Astrocyte of the cerebellum (primary cell): ENCODE data around the gene KCND3.

ENCODE experiments used
- DNase-seq: peaks from one replicate; pipeline ENCODE4 v3.0.0-alpha.2; 2011; ENCODE audit warnings: low read depth
- H3K4me3 ChIP-seq: 2 replicates; pipeline ENCODE4 v1.5.1; 2011; ENCODE audit warnings: mild to moderate bottlenecking, low read depth, low read length, moderate library complexity
- in situ Hi-C: cut with HindIII; loops from 2 replicates; pipeline ENCODE4 v1.10.0; 2017; ENCODE audit warnings: low sequenced_read_pairs
- TF ChIP-seq, protein P1 (sequence below): IDR thresholded peaks from 2 replicates; pipeline ENCODE4 v1.5.1; 2012; ENCODE audit warnings: low read length, low read depth, moderate library complexity, mild to moderate bottlenecking; ENCODE audit errors: missing control alignments

The KCND3 gene

DNA sequence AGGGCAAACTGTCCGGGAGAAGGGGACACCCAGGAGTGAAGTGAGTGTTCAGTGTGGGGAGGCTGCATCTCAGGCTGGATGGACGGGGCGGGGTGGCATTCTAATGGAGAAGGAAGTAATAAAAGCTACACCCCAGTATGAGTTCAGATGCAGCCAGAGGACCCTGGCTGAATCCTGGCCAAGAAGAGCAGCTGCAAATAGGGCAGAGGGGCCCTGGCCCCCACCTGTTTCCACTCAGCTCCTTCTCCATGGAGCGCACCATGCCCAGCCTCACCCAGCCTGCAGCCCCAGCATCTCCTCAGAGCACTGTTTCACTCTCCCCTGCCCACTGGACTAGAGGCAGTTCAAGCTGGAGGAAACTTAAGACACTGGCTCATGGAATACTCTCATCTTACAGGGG lies 46.4 kb downstream of the KCND3 start:
- no peak for DNase-seq
- in situ Hi-C loops, result no loop called here
- no peak overlapping the region for H3K4me3 ChIP-seq
- TF ChIP-seq, protein P1, sequence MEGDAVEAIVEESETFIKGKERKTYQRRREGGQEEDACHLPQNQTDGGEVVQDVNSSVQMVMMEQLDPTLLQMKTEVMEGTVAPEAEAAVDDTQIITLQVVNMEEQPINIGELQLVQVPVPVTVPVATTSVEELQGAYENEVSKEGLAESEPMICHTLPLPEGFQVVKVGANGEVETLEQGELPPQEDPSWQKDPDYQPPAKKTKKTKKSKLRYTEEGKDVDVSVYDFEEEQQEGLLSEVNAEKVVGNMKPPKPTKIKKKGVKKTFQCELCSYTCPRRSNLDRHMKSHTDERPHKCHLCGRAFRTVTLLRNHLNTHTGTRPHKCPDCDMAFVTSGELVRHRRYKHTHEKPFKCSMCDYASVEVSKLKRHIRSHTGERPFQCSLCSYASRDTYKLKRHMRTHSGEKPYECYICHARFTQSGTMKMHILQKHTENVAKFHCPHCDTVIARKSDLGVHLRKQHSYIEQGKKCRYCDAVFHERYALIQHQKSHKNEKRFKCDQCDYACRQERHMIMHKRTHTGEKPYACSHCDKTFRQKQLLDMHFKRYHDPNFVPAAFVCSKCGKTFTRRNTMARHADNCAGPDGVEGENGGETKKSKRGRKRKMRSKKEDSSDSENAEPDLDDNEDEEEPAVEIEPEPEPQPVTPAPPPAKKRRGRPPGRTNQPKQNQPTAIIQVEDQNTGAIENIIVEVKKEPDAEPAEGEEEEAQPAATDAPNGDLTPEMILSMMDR, result no peak

DNA sequence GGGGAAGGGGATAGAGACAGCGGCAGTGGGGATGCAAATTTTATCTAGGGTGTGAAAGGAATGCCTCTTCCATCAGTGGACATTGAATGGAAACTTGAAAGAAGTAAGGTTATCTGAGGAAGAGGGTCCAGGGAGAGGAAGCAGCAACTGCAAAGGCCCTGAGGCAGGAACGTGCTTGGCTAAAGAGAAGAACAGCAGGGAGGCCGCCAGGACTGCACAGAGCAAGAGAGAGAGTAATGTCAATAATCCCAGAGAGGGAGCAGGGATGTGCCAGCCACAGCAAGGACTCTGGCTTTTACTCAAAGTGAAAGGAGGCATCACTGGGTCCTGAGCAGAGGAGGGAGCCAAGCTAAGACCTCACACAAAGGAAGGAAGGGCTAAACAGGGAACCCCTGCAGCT lies 50.9 kb downstream of the KCND3 start:
- no peak overlapping the region for H3K4me3 ChIP-seq
- TF ChIP-seq, protein P1, result no peak
- in situ Hi-C loops, result no loop called here
- DNase-seq, result no peak

DNA sequence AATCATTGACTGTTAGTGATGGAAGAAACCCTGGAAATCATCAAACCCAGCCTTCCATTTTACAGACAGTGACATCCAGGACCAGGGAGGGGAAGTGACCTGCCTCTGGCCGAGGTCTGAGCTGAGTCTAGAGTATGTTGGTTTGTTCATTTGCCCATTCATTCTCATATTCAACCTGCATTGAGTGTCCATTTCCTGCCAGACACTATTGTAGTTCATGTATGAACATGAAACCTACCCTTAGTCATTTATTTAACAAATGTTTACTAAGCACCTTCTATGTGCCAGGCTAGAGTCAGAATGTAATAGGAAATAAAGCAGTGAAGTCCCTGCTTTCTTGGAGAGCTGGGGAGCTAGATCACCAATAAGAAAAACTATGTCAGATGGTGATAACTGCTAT lies 51.3 kb downstream of the KCND3 start:
- no peak overlapping the region for H3K4me3 ChIP-seq
- no peak for DNase-seq
- in situ Hi-C loops, result no loop called here
- TF ChIP-seq, protein P1, result no peak

DNA sequence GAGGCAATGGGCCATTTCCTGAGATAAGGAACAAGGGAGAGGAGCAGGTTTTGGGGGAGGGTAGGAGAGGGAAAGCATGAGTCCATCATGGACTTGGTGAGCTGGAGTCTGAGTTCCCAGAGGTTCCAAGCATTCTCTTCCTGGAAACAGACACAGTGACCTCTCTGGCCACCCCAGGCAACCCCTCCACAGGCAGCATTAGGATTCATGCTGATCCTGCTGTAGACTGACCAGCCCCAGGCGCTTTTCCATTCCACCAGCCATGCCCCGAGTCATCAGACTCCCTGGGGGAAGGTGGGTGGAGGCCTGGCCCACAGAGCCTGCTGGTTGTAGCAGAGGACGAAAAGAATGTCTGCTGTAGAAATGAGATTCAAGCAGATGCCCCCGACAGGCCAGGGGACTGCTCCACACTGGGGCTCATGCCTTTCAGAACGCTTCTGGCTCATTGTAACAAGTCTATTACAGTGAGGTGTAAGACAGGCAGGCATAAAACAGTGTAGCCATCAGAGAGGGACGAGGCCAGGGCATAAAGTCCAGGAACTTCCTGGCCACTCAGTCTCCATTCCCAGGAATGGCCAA lies 52.2 kb downstream of the KCND3 start:
- no peak for DNase-seq
- TF ChIP-seq, protein P1, result no peak
- in situ Hi-C loops, result no loop called here
- no peak overlapping the region for H3K4me3 ChIP-seq

DNA sequence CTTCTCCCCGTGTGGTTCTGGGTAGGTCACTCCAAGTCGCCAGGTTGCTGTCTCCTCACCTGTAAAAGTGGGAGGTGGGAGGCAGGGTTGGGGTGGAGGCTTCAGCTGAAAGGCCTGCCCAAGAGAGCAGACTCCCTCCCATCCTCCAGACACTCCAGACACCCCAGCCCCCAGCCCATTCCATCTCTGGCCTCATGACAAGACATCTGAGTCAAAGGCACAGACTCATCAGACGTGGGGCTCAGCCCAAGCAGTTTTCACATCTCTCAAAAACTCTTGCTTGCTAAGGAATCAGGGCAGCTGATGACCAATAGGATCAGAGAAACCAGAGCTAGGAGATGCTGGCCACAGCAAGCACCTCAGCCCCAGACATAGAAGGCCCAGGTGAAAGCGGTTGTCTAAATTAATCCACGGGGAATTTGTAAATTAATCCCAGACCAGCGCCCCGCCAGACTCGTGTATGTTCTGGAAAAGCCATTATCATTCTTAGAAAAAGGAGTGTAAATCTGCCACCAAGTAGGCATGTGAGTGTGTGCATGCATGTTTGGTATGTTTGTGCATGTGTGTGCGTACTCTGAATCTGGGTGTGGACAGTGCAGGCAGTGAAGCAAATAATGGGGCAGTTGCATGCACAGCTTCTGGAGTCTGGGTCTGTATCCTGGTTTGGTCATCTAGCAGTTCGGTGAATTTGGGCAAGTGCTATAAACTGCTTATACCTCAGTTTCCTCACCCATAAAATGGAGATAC lies 55.2 kb downstream of the KCND3 start:
- TF ChIP-seq, protein P1, result no peak
- no peak for DNase-seq
- in situ Hi-C loops, result no loop called here

DNA sequence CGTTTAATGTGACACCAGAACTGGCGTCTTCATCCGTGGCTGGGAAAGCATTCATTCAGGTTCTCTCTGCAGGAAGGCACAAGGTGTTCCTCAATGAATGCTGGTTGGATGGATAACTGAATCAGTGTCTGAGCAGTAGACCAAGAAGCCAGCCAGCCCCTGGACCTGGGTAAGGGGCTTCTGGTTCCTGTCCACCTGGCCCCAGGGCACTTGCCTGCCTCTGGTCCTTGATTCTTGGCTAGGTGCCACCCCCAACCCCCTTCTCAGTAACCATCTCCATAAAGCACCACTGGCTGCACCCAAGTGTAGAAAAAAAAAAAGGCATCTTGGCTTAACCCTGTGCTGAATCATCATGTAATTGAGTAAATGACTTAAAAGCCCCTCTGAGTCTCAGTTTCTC lies 59.1 kb downstream of the KCND3 start:
- TF ChIP-seq, protein P1, result no peak
- DNase-seq, result no peak
- no peak overlapping the region for H3K4me3 ChIP-seq
- in situ Hi-C loops, result no loop called here

More for the DNA sequence above, 55.2 kb downstream of the KCND3 start:
- H3K4me3 ChIP-seq, result no peak overlapping the region
